Pulmonary artery endothelial cell (primary cell): ENCODE data around the gene KCNQ2. TPM values are rescaled to one million over a fixed set of nuclear protein-coding genes. Genes with fewer than 3 reads are reported as not detected.

Experiments
- DNase-seq: peaks from one replicate; pipeline ENCODE4 v3.0.0-alpha.2; 2011; ENCODE audit warnings: low read depth, low spot score
- total RNA-seq: library from RNA; depleted of rRNA; stranded (reverse); fragments of >200 nt; gene quantifications from 2 replicates; pipeline ENCODE4 v1.2.3, GENCODE V29; 2014

The KCNQ2 gene
- total RNA-seq, 1 donor from 2014 or later = not detected

- no peak for DNase-seq
Measured at GRCh38 chr20:63371291-63371865, 101.1 kb downstream of the KCNQ2 start.

DNA sequence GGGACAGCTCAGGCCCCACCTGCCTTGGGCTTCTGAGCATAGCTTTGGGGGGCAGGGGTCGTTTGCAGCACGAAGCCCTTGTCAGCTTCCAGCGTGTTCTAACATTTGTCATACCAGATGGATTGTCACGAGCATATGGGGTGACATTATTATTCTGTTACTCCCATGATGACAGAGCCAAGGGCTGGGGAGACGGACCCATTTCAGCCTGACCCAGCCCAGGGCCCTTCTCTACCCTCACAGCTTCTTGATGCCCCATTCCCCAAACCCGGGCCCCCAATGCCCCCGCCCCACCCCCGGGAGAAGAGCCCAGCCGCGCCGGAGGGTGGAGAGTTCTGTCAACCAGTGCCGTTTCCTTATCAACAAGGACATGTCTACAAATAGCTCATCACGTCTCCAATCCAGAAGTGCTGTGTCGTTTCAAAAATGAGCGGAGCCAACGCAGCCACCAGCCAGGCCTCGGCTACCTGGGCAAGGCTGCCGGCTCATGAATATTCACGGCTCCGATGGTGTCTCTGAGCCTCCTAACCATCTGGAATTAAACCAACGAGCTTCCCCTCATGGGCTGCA is 101.8 kb downstream of the KCNQ2 start:
- DNase-seq = no peak

- no peak for DNase-seq
Measured at GRCh38 chr20:63369724-63370617, 102.5 kb downstream of the KCNQ2 start.

DNA sequence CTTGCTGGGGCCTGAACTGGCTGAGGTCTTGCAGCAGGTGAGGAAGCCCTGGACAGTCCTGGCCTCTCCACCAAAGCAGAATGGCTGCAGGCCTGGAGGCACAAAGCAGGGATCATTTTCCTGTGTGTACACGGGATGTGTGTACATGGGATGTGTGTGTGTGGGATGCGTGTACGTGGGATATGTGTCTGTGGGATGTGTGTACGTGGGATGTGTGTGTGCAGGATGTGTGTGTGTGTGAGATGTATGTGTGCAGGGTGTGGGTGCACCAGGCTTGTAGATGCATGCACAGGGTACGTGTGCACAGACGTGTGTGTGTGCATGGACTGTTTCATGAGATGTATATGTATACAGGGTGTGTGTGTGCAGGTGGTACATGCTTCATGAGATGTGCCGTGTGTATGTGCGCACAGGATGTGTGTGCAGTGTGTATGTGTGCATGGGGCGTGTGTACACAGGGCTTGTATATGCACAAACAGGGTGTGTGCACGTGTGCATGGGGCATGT is 103.4 kb downstream of the KCNQ2 start:
- DNase-seq = no peak

DNA sequence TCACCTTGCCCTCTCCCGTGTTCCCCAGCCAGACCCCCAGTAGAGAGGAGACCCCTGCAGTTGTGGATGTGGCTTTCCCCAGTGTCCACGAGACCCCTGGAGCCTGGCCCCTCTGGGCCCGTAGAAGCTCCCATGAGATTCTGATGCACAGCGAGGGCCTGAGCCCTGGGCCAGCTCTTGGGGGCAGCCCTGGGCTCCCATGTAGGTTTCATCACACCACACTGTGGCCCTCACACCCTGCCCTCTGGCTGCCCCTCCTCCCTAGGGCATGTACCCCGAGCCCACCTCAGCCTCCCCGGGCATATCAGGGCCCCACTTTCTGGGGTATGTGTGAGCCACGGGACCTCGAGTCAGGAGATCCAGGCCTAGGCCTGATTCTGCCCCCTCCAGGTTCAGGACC is 104.3 kb downstream of the KCNQ2 start:
- no peak for DNase-seq

DNA sequence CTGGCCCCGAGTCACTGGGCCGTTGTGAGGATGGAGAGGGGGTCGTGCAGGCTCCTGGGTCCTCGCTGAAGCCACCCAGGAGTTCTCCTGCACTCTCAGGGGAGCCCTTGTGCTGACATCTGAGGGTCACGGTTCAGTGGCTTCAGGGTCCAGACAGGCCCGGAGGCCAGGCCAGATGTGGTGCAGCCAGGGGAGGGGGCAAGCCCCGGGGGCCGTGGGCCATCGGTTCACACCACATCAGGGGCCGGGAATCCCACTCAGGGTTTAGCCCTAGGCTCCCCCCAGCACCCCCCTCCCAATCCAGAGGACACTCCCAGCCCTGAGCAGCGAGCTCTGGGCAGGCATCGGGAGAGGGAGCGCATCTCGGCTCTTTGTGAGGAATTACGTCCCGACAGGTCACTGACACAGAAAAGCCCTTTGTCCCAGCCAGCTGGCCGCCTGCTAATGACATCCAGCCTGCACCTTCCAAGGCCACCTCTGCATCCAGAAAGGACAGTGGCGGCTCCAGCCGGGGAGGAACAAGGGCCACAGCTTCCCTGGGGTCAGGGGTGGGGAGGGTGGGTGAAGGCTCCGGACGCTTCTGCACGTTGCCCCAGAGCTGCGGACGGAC is 104.9 kb downstream of the KCNQ2 start:
- DNase-seq = no peak

DNA sequence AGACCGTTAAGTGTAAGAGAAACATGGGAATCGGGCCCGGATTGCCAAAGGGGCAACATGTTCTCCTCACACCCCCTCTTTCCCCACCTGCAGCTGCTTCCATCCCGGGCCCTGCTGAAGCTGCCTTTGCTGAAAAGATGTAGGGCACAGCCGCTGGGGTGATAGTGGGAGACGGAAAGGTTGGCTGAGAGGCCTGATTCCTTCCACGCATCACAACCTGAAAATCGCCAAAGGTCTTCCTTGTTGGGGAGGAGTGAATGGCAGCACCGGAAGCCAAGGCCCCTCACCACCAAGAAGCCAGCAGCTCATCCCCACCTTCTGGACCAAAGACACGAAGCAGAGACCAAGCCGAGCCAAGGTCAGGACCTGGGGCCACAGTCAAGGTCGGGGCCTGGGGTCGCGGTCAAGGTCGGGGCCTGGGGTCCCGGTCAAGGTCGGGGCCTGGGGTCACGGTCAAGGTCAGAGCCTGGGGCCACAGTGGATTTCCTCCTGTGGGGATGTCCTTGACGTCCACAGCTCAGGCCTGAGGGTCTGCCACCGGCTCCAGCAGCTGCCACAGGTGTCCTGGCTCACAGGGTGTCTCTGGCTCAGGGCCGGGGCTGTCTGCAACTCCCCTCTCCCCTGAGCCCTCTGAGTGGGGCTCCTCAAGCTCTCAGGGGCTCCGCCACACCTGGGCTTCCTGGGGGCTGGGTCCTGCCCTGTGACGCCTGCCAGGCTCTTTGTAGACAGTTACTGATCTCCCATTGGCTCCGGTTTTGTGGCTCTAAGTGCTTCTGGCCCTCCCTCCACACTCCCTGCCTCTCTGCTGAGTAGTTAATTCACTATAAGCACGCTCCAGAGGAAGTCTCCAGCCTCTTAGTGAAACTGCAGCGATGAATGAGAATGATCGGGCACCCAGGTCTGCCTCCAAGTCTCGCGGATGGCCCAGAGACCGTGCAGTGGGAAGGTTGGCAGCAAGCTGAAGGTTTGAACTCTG is 105.8 kb downstream of the KCNQ2 start:
- no peak for DNase-seq

DNA sequence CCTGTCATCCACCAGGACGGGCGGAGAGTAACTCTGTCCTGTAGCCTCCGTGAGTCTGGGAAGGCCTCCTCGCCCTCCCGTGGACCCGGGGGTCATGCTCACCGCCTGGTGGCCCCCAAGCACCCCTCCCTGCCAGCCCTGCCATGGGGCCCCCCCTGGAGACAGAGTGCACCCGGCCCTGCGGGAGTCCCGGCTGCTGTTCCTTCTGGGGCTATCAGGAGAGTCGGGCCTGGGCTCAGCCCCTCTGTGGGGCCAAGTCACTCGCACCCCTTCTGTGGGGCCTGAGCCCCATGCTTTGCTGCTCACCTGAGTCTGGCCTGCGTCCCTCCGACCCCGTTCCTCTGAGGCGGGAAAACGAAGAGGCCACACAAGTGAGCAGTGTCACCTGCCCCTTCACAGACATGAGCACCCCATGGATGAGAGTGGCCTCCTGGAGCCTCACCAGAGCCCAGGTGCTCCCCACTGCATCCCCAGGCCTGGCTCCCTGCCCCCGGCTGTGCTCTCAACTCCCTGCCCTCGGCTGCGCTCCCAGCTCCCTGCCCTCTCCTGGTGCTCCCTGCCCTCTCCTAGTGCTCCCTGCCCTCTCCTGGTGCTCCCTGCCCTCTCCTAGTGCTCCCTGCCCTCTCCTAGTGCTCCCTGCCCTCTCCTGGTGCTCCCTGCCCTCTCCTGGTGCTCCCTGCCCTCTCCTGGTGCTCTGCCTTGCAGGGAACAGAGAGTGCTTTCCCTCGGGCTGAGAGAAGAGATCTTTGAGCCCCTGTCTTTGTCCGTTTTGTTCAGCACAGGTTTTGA is 106.7 kb downstream of the KCNQ2 start:
- no peak for DNase-seq

DNA sequence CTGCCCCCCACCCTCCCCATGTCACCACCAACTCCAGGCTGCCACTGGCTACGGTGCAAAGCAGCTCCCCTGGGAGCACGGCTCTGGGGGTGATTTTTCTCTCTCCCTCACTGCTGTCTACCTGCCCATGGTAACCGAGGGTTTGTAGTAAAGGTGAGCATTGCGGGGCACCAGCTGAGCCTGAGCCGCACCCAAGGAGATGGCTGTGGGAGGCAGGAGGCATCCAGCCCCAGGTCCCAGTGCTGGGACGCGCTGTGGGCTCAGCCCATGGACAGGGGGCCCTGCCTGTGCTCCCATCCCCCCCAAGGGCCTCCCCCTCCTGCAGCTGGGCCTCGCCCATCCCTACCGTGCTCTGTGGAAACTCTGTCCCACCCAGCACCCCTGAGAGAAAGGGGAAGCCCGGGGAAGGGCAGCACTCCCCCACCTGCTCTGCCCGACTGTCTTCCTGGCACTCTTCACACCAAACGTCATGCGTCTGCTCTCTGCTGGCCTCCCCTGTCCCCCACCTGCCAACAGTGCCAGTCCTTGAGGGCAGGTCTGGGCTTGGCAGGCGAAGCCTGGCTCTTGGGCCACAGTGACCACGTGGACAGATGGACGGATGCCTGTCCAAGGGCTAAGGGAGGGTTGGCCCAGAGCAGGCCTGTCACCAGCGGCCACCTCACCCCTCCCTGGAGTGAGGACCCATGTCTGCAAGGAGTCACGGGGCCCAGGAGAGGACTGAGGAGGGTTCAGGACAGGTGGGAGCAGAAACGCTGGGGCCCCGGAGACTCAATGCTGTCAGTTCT is 107.5 kb downstream of the KCNQ2 start:
- no peak for DNase-seq

DNA sequence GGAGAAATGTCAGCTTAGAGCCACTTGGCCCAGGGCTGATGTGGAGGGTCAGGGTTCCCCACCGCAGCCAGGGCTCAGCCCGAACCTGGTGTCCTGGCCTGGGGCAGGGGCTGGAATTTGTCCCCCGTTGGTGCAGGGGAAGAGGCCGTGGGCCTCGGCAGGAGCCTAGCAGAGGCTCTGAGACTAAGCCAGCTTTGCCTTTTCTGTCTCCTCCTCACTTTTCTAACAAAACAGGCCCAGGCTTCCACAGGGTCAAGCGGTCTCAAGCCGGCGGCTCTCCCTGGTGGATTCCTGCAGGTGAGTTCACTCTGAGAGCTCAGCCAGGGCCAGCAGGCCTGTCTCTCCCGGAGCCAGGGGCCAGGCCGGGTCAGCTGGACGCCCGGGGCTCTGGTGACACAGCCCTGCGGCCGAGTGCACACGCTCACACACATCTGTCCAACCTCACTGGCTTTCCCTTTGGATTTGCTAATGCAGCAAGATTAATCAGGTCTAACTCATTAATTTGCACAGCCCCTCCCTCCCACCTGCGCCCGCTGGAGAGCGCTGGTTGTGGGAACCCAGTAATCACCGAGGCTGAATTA is 108.4 kb downstream of the KCNQ2 start:
- no peak for DNase-seq

GRCh38 chr20:63363013-63363957 is 109.2 kb downstream of the KCNQ2 start:
- DNase-seq = no peak

GRCh38 chr20:63362436-63363009 is 109.9 kb downstream of the KCNQ2 start:
- no peak for DNase-seq

DNA sequence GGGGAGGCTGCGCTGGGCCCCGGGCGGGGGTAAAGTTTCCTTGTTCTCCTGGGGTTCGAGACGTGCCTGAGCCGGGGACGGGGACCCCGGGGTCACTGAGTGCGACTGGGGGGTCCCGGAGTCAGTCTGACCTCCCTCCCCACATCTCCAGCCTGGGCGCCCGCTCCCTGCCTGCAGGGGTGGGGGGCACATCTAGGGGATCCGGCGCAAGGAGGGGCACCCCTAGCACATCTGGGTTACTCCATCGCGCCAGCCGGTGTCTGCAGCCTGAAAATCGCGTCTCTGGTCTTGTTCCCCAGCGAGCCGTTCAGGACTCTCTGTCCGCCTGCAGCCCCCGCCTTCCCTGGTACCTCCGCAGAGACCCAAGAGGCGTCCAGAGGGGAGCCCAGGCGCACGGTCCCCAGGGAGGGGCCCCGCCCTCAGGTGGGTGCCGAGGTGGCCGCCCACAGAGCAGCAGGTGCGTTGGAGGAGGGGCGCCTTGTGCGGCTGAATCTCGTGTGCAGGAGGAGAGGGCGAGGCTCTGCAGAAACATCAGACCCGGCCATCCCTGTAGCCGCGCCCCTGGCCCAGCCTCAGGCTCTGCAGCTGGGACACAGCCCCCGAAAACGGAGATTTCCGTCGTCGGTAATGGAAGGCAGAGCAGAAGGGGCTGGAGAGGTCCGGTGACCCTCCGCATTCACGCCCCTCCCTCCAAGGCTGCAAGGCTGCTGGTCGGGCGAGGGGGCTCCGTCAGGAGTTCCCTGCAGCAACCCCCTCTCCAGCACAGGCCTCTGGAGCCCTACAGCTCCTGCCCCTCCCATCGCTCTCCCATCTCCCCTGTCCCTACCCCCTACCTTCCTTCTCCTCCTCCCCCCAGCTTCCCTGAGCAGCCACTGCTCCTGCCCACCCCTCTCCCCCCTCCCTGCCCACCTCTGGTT is 110.7 kb downstream of the KCNQ2 start:
- no peak for DNase-seq

DNA sequence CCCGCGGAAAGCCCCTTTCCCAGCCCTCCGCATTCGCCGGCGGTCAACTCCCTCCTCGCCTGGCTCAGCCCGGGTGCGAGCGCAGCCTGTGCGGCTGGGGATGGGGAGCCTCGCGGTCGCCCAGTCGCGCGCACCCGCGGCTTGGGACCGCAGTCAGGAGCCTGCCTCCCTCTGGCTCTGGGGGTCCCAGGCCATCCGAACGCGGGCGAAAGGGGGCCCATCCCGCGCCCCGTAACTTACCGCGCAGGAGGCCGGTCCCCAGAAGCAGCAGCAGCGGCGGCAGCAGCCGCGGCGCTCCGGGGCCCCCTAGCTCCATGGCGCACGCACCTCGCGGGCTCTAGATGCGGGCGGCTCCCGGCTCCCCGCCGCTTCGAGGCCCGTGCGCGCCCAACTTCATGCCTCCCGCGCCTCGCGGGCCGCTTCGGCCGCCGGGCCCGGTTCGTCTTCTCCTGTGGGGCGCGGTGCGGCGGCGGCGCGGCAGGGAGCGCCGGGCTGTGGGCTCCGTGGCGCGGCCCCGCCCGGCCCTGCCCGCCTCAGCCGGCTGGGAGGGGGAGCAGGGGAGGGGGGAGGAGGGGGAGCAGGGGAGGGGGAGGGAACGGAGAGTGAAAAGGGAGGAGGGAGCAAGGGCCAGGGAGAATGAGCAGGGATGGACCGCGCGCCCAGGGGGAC is 111.5 kb downstream of the KCNQ2 start, which contains the start of gene CHRNA4:
TSS of gene CHRNA4 (minus strand) at position 500 of the 669 bp plus-strand sequence. CDS start at position 316, 184 bp downstream.
- DNase-seq = no peak
